SK-N-MC (cell line): ENCODE measurements around the gene ANTXR1.

ENCODE experiments used
- EZH2 ChIP-seq: fragments of 200-600 bp; sonication (generic); IDR thresholded peaks from one replicate; pipeline ENCODE4 v1.6.1; 2017; ENCODE audit warnings: antibody characterized with exemption
- FOXP2 ChIP-seq: optimal IDR thresholded peaks from 2 replicates; pipeline ENCODE3; 2011; ENCODE audit warnings: mild to moderate bottlenecking, moderate library complexity; ENCODE audit not compliant: insufficient read depth; ENCODE audit errors: extremely low read length, control extremely low read depth

DNA sequence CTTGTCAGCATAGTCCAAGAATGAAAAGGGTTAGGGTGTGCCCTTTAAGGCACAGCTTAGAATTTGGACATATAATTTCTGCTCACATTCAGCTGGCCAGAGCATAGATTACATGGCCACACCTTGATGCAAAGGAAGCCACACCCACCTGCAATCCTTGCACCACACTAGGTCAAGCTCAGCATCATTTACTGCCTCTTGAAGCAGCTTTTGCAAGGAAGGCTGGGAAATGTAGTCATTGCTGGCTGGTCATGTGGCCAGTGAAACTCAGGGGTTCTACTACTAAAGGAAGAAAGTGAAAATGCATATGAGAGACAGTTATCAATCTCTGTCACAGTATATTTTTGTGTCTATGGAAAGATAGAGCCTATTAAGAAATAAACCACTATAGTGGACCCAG, 214.7 kb downstream of the ANTXR1 start:
- TF ChIP-seq EZH2 (no peak), FOXP2 (no peak)
